ENCODE results near the gene CLEC4G. TPM values are rescaled to one million over a fixed set of nuclear protein-coding genes. Genes with fewer than 3 reads are reported as not detected.

The CLEC4G gene
- total and polyA plus RNA-seq, 2 donors from 2014 or later = 0.72 to 1.1 TPM

DNA sequence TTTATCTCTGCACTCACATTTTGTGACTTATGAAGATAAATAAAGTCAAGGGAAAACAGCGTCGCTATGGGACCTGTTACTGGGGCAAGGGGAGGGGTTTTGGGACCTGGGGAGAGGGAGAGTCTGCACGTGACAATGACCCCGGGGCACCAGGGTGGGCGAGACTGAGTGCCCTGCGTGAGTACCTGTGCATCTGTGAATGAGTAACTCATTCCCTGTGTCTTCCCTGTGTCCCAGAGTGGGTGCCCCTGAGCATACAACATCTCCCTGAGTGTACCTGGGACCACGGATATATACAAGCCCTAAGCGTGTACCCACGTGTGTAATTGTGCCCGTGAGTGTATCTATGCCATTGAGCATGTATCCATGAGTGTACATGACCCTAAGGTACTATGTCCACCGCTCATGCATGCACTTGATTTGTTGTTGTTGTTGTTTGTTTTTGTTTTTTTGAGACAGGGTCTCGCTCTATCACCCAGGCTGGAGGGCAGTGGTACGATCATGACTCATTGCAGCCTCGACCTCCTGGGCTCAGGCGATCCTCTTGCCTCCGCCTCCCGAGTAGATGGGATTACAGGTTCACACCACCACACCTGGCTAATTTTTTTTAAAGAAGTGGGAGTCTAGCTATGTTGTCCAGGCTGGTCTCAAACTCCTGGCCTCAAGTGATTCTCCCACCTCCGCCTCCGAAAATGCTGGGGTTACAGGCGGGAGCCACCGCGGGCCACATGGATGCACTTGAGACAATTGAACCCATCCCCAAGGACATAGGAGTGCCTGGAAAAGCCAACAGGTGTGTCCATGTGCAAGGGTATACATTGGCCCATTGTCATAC lies 51.9 kb downstream of the CLEC4G start:
- H3K9me3 ChIP-seq (ENCODE audit: control insufficient read depth in 2 of 3, insufficient read depth in 1 of 3, low read length in 3 of 3) = no peaks in the 10 kb centered on the region
- no peak overlapping the region for H3K27ac ChIP-seq (ENCODE audit: low read depth in 2 of 2, low read length in 2 of 2)
- H3K36me3 ChIP-seq (ENCODE audit: control insufficient read depth in 2 of 3, insufficient read depth in 3 of 3, low read length in 3 of 3) = no peaks in the 10 kb centered on the region
- FAIRE-seq (no peak), DNase-seq (no peak)
- H3K27me3 ChIP-seq (ENCODE audit: control insufficient read depth, insufficient read depth, low read length) = no peaks in the 10 kb centered on the region
- H3K9ac ChIP-seq (ENCODE audit: low read length in 3 of 3) = peak overlapping the region in 1 of 3 donors; percentile 92
- peak overlapping the region; percentile 16 to 87 (median 61) for H3K4me3 ChIP-seq (ENCODE audit: low read length in 3 of 3)
- intact Hi-C loops (cut with DNase I) = no loop called here
- TF ChIP-seq, protein P1, sequence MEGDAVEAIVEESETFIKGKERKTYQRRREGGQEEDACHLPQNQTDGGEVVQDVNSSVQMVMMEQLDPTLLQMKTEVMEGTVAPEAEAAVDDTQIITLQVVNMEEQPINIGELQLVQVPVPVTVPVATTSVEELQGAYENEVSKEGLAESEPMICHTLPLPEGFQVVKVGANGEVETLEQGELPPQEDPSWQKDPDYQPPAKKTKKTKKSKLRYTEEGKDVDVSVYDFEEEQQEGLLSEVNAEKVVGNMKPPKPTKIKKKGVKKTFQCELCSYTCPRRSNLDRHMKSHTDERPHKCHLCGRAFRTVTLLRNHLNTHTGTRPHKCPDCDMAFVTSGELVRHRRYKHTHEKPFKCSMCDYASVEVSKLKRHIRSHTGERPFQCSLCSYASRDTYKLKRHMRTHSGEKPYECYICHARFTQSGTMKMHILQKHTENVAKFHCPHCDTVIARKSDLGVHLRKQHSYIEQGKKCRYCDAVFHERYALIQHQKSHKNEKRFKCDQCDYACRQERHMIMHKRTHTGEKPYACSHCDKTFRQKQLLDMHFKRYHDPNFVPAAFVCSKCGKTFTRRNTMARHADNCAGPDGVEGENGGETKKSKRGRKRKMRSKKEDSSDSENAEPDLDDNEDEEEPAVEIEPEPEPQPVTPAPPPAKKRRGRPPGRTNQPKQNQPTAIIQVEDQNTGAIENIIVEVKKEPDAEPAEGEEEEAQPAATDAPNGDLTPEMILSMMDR (IDR thresholded peaks at IDR 0.05; ENCODE audit: borderline replicate concordance, extremely low read depth, insufficient read depth) = no peak
- H3K4me1 ChIP-seq (ENCODE audit: control insufficient read depth in 2 of 3, insufficient read depth in 2 of 3, low read depth in 1 of 3, low read length in 3 of 3) = peaks cover 0 to 8% (median 0%) of the 10 kb centered on the region in 3 donors

DNA sequence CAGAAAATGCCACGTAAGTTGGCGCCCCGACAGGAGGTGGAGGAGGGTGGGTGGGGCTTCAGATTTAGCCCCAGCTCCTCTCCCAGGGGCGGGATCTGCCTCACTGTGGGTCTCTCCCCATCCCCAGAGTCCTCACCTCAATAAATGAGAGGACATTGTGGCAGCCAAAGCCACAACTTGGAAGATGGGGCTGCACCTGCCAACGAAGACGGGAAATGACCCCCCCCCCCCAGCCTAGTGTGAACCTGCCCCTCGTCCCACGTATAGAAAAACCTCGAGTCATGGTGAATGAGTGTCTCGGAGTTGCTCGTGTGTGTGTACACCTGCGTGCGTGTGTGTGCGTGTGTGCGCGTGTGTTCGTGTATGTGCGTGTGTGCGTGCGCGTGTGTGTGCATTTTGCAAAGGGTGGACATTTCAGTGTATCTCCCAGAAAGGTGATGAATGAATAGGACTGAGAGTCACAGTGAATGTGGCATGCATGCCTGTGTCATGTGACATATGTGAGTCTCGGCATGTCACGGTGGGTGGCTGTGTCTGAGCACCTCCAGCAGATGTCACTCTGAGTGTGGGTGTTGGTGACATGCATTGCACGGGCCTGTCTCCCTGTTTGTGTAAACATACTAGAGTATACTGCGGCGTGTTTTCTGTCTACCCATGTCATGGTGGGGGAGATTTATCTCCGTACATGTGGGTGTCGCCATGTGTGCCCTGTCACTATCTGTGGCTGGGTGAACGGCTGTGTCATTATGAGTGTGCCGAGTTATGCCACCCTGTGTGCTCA lies 52.7 kb downstream of the CLEC4G start:
- H3K27me3 ChIP-seq (ENCODE audit: control insufficient read depth, insufficient read depth, low read length) = no peaks in the 10 kb centered on the region
- DNase-seq (peak in 3 of 5 donors; percentile 29 to 53 (median 31)), FAIRE-seq (no peak)
- peaks cover 0 to 8% (median 0%) of the 10 kb centered on the region in 3 donors for H3K4me1 ChIP-seq (ENCODE audit: control insufficient read depth in 2 of 3, insufficient read depth in 2 of 3, low read depth in 1 of 3, low read length in 3 of 3)
- TF ChIP-seq, protein P1 (IDR thresholded peaks at IDR 0.05; ENCODE audit: borderline replicate concordance, extremely low read depth, insufficient read depth) = peak; percentile 14
- no peak overlapping the region for H3K4me3 ChIP-seq (ENCODE audit: low read length in 3 of 3)
- intact Hi-C loops (cut with DNase I) = no loop called here
- H3K9ac ChIP-seq (ENCODE audit: low read length in 3 of 3) = no peak overlapping the region
- H3K9me3 ChIP-seq (ENCODE audit: control insufficient read depth in 2 of 3, insufficient read depth in 1 of 3, low read length in 3 of 3) = peaks cover 0 to 2% (median 0%) of the 10 kb centered on the region in 3 donors
- H3K27ac ChIP-seq (ENCODE audit: low read depth in 2 of 2, low read length in 2 of 2) = no peak overlapping the region
- no peaks in the 10 kb centered on the region for H3K36me3 ChIP-seq (ENCODE audit: control insufficient read depth in 2 of 3, insufficient read depth in 3 of 3, low read length in 3 of 3)

Other genes with a start within 250 kb of the CLEC4G start
- gene PEX11G, start 243.1 kb downstream of the CLEC4G start, total RNA-seq = 7.8 TPM
- 20.8 TPM for gene PEX11G, start 243.1 kb downstream of the CLEC4G start, polyA plus RNA-seq (ENCODE audit: insufficient read depth, low read depth, low replicate concordance)
- 39.1 TPM for gene ZNF358, start 216.0 kb downstream of the CLEC4G start, total RNA-seq
- gene ZNF358, start 216.0 kb downstream of the CLEC4G start, polyA plus RNA-seq (ENCODE audit: insufficient read depth, low read depth, low replicate concordance) = 79.1 TPM
- gene MCOLN1, start 209.5 kb downstream of the CLEC4G start, total RNA-seq = 24.0 TPM
- 25.7 TPM for gene MCOLN1, start 209.5 kb downstream of the CLEC4G start, polyA plus RNA-seq (ENCODE audit: insufficient read depth, low read depth, low replicate concordance)
- gene PNPLA6, start 196.4 kb downstream of the CLEC4G start, total RNA-seq = 101 TPM
- gene PNPLA6, start 196.4 kb downstream of the CLEC4G start, polyA plus RNA-seq (ENCODE audit: insufficient read depth, low read depth, low replicate concordance) = 80.9 TPM
- 18.5 TPM for gene CAMSAP3, start 136.2 kb downstream of the CLEC4G start, total RNA-seq
- gene CAMSAP3, start 136.2 kb downstream of the CLEC4G start, polyA plus RNA-seq (ENCODE audit: insufficient read depth, low read depth, low replicate concordance) = 19.3 TPM
- 44.4 TPM for gene XAB2, start 102.6 kb downstream of the CLEC4G start, total RNA-seq
- 34.2 TPM for gene XAB2, start 102.6 kb downstream of the CLEC4G start, polyA plus RNA-seq (ENCODE audit: insufficient read depth, low read depth, low replicate concordance)
- 112 TPM for gene PET100, start 102.3 kb downstream of the CLEC4G start, total RNA-seq
- gene PET100, start 102.3 kb downstream of the CLEC4G start, polyA plus RNA-seq (ENCODE audit: insufficient read depth, low read depth, low replicate concordance) = 181 TPM
- gene PCP2, start 98.4 kb downstream of the CLEC4G start, total RNA-seq = 6.1 TPM
- 8.9 TPM for gene PCP2, start 98.4 kb downstream of the CLEC4G start, polyA plus RNA-seq (ENCODE audit: insufficient read depth, low read depth, low replicate concordance)
- 136 TPM for gene STXBP2, start 95.0 kb downstream of the CLEC4G start, total RNA-seq
- gene STXBP2, start 95.0 kb downstream of the CLEC4G start, polyA plus RNA-seq (ENCODE audit: insufficient read depth, low read depth, low replicate concordance) = 74.8 TPM
- gene RETN, start 63.1 kb downstream of the CLEC4G start, total RNA-seq = 1.1 TPM
- gene RETN, start 63.1 kb downstream of the CLEC4G start, polyA plus RNA-seq (ENCODE audit: insufficient read depth, low read depth, low replicate concordance) = not detected
- gene MCEMP1, start 55.0 kb downstream of the CLEC4G start, total RNA-seq = 0.38 TPM
- gene MCEMP1, start 55.0 kb downstream of the CLEC4G start, polyA plus RNA-seq (ENCODE audit: insufficient read depth, low read depth, low replicate concordance) = 0.28 TPM
- 82.6 TPM for gene TRAPPC5, start 51.3 kb downstream of the CLEC4G start, total RNA-seq
- gene TRAPPC5, start 51.3 kb downstream of the CLEC4G start, polyA plus RNA-seq (ENCODE audit: insufficient read depth, low read depth, low replicate concordance) = 222 TPM
- gene FCER2, start 30.0 kb downstream of the CLEC4G start, total RNA-seq = 1.0 TPM
- gene FCER2, start 30.0 kb downstream of the CLEC4G start, polyA plus RNA-seq (ENCODE audit: insufficient read depth, low read depth, low replicate concordance) = not detected
- gene CD209, start 15.4 kb upstream of the CLEC4G start, total RNA-seq = 11.7 TPM
- gene CD209, start 15.4 kb upstream of the CLEC4G start, polyA plus RNA-seq (ENCODE audit: insufficient read depth, low read depth, low replicate concordance) = 1.2 TPM
- 0.54 TPM for gene CLEC4M, start 31.1 kb upstream of the CLEC4G start, total RNA-seq
- not detected for gene CLEC4M, start 31.1 kb upstream of the CLEC4G start, polyA plus RNA-seq (ENCODE audit: insufficient read depth, low read depth, low replicate concordance)
- 15.9 TPM for gene EVI5L, start 98.1 kb upstream of the CLEC4G start, total RNA-seq
- gene EVI5L, start 98.1 kb upstream of the CLEC4G start, polyA plus RNA-seq (ENCODE audit: insufficient read depth, low read depth, low replicate concordance) = 14.5 TPM
- 4.2 TPM for gene PRR36, start 142.3 kb upstream of the CLEC4G start, total RNA-seq
- gene PRR36, start 142.3 kb upstream of the CLEC4G start, polyA plus RNA-seq (ENCODE audit: insufficient read depth, low read depth, low replicate concordance) = 1.1 TPM
- gene LRRC8E, start 156.4 kb upstream of the CLEC4G start, total RNA-seq = 9.1 TPM
- gene LRRC8E, start 156.4 kb upstream of the CLEC4G start, polyA plus RNA-seq (ENCODE audit: insufficient read depth, low read depth, low replicate concordance) = 2.2 TPM
- 37.0 TPM for gene MAP2K7, start 171.8 kb upstream of the CLEC4G start, total RNA-seq
- 16.7 TPM for gene MAP2K7, start 171.8 kb upstream of the CLEC4G start, polyA plus RNA-seq (ENCODE audit: insufficient read depth, low read depth, low replicate concordance)
- gene TGFBR3L, start 182.7 kb upstream of the CLEC4G start, total RNA-seq = 0.44 TPM
- gene TGFBR3L, start 182.7 kb upstream of the CLEC4G start, polyA plus RNA-seq (ENCODE audit: insufficient read depth, low read depth, low replicate concordance) = 1.5 TPM
- gene SNAPC2, start 188.2 kb upstream of the CLEC4G start, total RNA-seq = 18.4 TPM
- 24.3 TPM for gene SNAPC2, start 188.2 kb upstream of the CLEC4G start, polyA plus RNA-seq (ENCODE audit: insufficient read depth, low read depth, low replicate concordance)
- gene CTXN1, start 194.0 kb upstream of the CLEC4G start, total RNA-seq = 25.9 TPM
- 8.9 TPM for gene CTXN1, start 194.0 kb upstream of the CLEC4G start, polyA plus RNA-seq (ENCODE audit: insufficient read depth, low read depth, low replicate concordance)
- 57.8 TPM for gene TIMM44, start 211.6 kb upstream of the CLEC4G start, total RNA-seq
- gene TIMM44, start 211.6 kb upstream of the CLEC4G start, polyA plus RNA-seq (ENCODE audit: insufficient read depth, low read depth, low replicate concordance) = 46.7 TPM